Osteocyte (in vitro differentiated cells): ENCODE results near the gene LGR5. TPM values are rescaled to one million over a fixed set of nuclear protein-coding genes. Genes with fewer than 3 reads are reported as not detected.
A peak's percentile ranks its signal among the peaks of the same experiment; 100 is the strongest.

Experiments used
- DNase-seq: peaks from one replicate; pipeline ENCODE4 v3.0.0; 2021; ENCODE audit warnings: mixed read lengths; ENCODE audit not compliant: unreplicated experiment; ENCODE audit errors: extremely low spot score
- H3K27ac Mint-ChIP-seq: one replicate; pipeline ENCODE4 v1.8.0; 2021; ENCODE audit warnings: mild to moderate bottlenecking, mixed read lengths; ENCODE audit not compliant: unreplicated experiment
- H3K27me3 Mint-ChIP-seq: one replicate; pipeline ENCODE4 v1.8.0; 2021; ENCODE audit warnings: mixed read lengths; ENCODE audit not compliant: unreplicated experiment
- H3K36me3 Mint-ChIP-seq: one replicate; pipeline ENCODE4 v1.8.0; 2021; ENCODE audit warnings: mixed read lengths; ENCODE audit not compliant: unreplicated experiment
- H3K4me1 Mint-ChIP-seq: one replicate; pipeline ENCODE4 v1.8.0; 2021; ENCODE audit warnings: mixed read lengths; ENCODE audit not compliant: unreplicated experiment
- H3K4me3 Mint-ChIP-seq: one replicate; pipeline ENCODE4 v1.8.0; 2021; ENCODE audit warnings: mild to moderate bottlenecking, moderate library complexity, mixed read lengths; ENCODE audit not compliant: unreplicated experiment
- H3K9me3 Mint-ChIP-seq: one replicate; pipeline ENCODE4 v1.8.0; 2021; ENCODE audit warnings: mixed read lengths; ENCODE audit not compliant: unreplicated experiment
- CTCF ChIP-seq: fragments of 200-600 bp; sonication (generic); IDR thresholded peaks from 2 replicates; pipeline ENCODE4 v1.5.0; 2021; ENCODE audit warnings: antibody characterized with exemption, mild to moderate bottlenecking, moderate library complexity
- total RNA-seq: library from RNA; stranded (reverse); gene quantifications from 2 replicates; pipeline ENCODE4 v1.2.1, GENCODE V29; 2021

The LGR5 gene
- total RNA-seq, 1 donor from 2014 or later = 55.8 TPM

- H3K27ac Mint-ChIP-seq = peak overlapping the region; percentile 93
- peaks cover 15% of the 10 kb centered on the region for H3K36me3 Mint-ChIP-seq
- peak overlapping the region; percentile 56 for H3K4me3 Mint-ChIP-seq
- H3K4me1 Mint-ChIP-seq = peaks cover 59% of the 10 kb centered on the region
- no peaks in the 10 kb centered on the region for H3K9me3 Mint-ChIP-seq
- DNase-seq = no peak
- TF ChIP-seq CTCF = no peak
- no peaks in the 10 kb centered on the region for H3K27me3 Mint-ChIP-seq
These were observed 8.6 kb downstream of the LGR5 start for GRCh38 chr12:71448150-71448581.

DNA sequence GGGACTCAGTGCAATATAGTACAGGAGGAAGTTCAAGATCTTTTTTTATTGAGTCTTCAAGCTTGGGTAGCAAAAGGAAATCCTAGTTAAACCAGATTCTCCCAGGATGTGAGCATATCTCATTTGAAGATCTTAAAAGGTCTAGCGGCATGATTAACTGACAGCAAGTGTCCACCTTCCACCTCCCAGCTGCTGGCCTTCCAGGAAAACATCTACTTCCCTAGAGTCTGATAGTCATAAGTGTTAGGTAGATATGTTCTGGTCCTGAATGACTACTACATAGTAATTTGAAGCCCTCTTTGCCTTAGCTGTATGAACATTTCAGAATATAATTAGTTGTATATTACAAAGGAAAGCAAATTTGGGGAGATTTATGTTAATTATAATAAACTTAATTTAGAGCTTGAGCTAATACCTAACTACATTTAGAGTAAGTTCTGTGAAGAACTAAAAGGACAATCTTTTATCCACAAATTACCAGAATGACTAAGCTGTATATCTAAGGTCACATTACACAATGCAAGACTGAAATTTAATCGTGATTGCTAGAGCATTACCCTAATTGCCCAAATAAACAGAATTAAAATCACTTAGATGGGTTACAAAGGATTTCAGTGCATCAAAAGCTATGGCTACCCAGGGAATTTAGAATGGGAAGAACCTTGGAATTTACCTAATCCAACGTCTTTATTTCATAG is 9.9 kb downstream of the LGR5 start:
- H3K9me3 Mint-ChIP-seq = no peaks in the 10 kb centered on the region
- peaks cover 48% of the 10 kb centered on the region for H3K4me1 Mint-ChIP-seq
- H3K27ac Mint-ChIP-seq = peak overlapping the region; percentile 93
- no peak for TF ChIP-seq CTCF
- DNase-seq = no peak
- H3K27me3 Mint-ChIP-seq = no peaks in the 10 kb centered on the region
- peaks cover 20% of the 10 kb centered on the region for H3K36me3 Mint-ChIP-seq
- no peak overlapping the region for H3K4me3 Mint-ChIP-seq

DNA sequence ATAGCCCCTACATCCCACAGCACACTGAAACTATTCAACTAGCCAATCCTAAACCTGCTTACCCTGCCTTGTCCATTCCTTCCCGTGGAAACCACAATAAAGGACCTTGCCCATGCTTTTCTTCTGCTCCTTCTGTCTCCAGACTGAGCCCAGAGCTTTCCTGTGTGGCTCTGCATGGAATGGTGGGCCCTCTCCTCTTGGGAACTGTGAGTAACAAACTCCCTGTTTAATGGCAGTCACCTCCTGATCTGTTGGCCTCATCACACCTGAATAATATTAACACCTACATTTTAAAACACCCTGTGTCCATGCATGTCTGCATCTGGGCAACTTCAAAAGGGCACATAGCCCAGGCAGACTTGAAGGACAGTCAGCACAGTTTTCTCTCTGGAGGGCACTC is 12.4 kb downstream of the LGR5 start:
- peaks cover 24% of the 10 kb centered on the region for H3K36me3 Mint-ChIP-seq
- no peak for DNase-seq
- H3K4me1 Mint-ChIP-seq = peaks cover 27% of the 10 kb centered on the region
- peak overlapping the region; percentile 16 for H3K27ac Mint-ChIP-seq
- H3K4me3 Mint-ChIP-seq = no peak overlapping the region
- H3K9me3 Mint-ChIP-seq = no peaks in the 10 kb centered on the region
- no peak for TF ChIP-seq CTCF
- no peaks in the 10 kb centered on the region for H3K27me3 Mint-ChIP-seq

DNA sequence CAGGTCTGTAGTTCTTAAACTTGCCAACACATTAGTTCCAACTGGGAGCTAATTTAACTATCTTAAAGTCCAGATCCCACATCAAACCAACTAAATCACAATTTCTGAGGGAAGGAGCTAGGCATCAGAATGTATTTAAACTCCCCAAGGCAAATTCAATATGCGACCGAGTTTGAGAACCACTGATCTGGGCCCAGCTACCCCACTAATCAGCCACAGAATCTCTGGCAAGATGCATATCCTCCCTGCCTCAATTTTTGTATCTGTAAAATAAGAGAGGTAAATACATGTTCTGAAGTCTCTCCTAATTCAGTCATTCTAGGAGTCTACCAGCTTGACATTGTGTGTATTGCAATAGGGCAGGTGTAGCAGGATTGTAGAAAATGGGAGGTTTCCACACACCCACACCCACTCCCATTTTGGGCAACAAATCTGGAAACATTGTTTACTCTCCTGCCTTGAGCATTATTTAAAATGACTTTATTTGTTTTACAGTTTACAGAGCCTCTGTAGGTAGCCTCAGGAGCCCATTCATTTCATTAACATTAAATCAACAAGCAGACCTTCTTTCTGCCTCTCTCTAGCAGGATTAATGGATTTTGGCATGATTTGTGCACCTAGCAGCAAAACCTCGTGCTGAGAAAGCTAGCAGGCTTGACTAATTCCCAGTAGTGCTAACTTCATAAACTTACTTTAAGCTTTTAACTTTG is 15.6 kb downstream of the LGR5 start:
- H3K9me3 Mint-ChIP-seq = no peaks in the 10 kb centered on the region
- H3K27me3 Mint-ChIP-seq = no peaks in the 10 kb centered on the region
- no peak overlapping the region for H3K27ac Mint-ChIP-seq
- peaks cover 2% of the 10 kb centered on the region for H3K4me1 Mint-ChIP-seq
- no peak overlapping the region for H3K4me3 Mint-ChIP-seq
- peaks cover 24% of the 10 kb centered on the region for H3K36me3 Mint-ChIP-seq
- no peak for TF ChIP-seq CTCF
- no peak for DNase-seq

DNA sequence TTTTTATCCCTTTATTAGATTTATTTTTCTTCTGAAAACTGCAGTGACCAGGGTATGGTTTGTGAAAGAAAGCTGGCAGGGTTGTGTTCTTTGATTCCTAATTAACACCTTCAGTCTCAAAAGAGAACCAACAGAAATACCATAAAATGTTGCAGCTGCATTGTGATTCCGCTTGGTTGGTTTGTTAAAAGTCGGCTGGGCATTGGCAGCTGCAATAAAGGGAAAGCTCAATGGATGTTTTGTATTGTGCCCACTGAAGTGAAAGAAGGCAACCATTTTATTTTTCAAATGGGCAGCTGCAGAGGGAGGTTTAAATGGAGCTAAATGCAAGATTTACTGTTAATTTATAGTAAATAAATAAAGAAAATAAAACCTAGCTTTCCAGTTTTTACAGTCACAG is 16.7 kb downstream of the LGR5 start:
- H3K4me1 Mint-ChIP-seq = peaks cover 2% of the 10 kb centered on the region
- H3K36me3 Mint-ChIP-seq = peaks cover 24% of the 10 kb centered on the region
- no peak overlapping the region for H3K27ac Mint-ChIP-seq
- TF ChIP-seq CTCF = no peak
- H3K9me3 Mint-ChIP-seq = no peaks in the 10 kb centered on the region
- no peaks in the 10 kb centered on the region for H3K27me3 Mint-ChIP-seq
- H3K4me3 Mint-ChIP-seq = no peak overlapping the region
- DNase-seq = no peak
